WTC11 (cell line): Measurements from ENCODE around the gene CD5L. TPM values are rescaled to one million over a fixed set of nuclear protein-coding genes. Genes with fewer than 3 reads are reported as not detected.

Source experiments
- ATAC-seq: fragments of 200-7000 bp; cut with Tn5 transposase; 2 replicates; pipeline ENCODE4 v1.10.0; 2021; ENCODE audit warnings: mild to moderate bottlenecking, moderate library complexity
- CTCF ChIA-PET: fragments of 300-600 bp; sonication (Branson Sonifier 250); formaldehyde crosslinking; loops from one replicate; lab custom pipeline; 2021; ENCODE audit warnings: antibody characterized with exemption; lab: Charles Lee
- POLR2A ChIA-PET: fragments of 350-600 bp; sonication (Branson Sonifier 250); formaldehyde crosslinking; loops from one replicate; lab custom pipeline; 2021; ENCODE audit warnings: antibody characterized with exemption; lab: Charles Lee
- DNase-seq: peaks from one replicate; pipeline ENCODE4 v3.0.0; 2021; ENCODE audit warnings: low spot score
- H3K27ac Mint-ChIP-seq: 2 replicates; pipeline ENCODE4 v1.8.0; 2021; ENCODE audit warnings: mixed read lengths
- H3K27me3 Mint-ChIP-seq: 2 replicates; pipeline ENCODE4 v1.8.0; 2021; ENCODE audit warnings: low read depth, mild to moderate bottlenecking, moderate library complexity, mixed read lengths
- H3K36me3 Mint-ChIP-seq: 2 replicates; pipeline ENCODE4 v1.8.0; 2021; ENCODE audit warnings: mixed read lengths
- H3K4me1 Mint-ChIP-seq: 2 replicates; pipeline ENCODE4 v1.8.0; 2022; ENCODE audit warnings: mixed read lengths
- H3K4me3 Mint-ChIP-seq: 2 replicates; pipeline ENCODE4 v1.8.0; 2021; ENCODE audit warnings: mild to moderate bottlenecking, moderate library complexity, mixed read lengths
- H3K9me3 Mint-ChIP-seq: 2 replicates; pipeline ENCODE4 v1.8.0; 2021; ENCODE audit warnings: mixed read lengths
- CREM ChIP-seq: sonication (generic); formaldehyde crosslinking; IDR thresholded peaks from 2 replicates; pipeline ENCODE4 v1.8.1; 2022; ENCODE audit warnings: mild to moderate bottlenecking, missing genetic modification reagents, moderate library complexity
- ZNF671 ChIP-seq: fragments of 250-450 bp; sonication (Bioruptor Pico); IDR thresholded peaks from 2 replicates; pipeline ENCODE4 v1.8.0; 2021; ENCODE audit warnings: mild to moderate bottlenecking
- total RNA-seq: library from RNA; stranded (reverse); gene quantifications from 3 replicates; pipeline ENCODE4 v1.2.3, GENCODE V29; 2021
- TF ChIP-seq, protein P1 (sequence below): sonication (generic); formaldehyde crosslinking; IDR thresholded peaks from 2 replicates; pipeline ENCODE4 v1.8.1; 2023; ENCODE audit warnings: mild to moderate bottlenecking, missing genetic modification reagents, moderate library complexity
- TF ChIP-seq, protein P2 (sequence below): sonication (generic); formaldehyde crosslinking; IDR thresholded peaks from 2 replicates; pipeline ENCODE4 v1.8.1; 2023; ENCODE audit warnings: mild to moderate bottlenecking, moderate library complexity, missing genetic modification reagents

CD5L gene
- total RNA-seq, 1 experiment from 2014 or later, result not detected

DNA sequence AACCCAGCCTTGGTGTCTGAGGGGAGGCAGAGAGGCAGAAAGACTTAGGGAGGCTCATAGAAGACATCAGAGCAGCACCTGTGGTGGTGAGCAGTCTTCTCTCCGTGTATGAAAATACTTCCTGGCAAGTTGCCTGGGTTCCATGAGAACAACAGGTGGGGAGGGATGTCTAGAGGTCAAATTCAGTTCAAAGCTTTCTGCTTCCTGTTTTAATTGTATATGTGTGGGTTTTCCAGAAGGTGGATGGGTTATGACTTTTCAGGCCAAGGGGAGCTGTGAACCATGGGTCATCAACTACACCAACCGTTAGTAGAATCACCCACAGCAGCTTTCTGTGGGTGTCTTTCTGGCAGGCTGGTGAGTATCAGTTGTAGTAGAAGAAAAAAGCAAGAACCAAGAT is 60.6 kb downstream of the CD5L start:
- TF ChIP-seq ZNF671 (CRISPR knock-in tag) (no peak), CREM (CRISPR knock-in tag) (no peak)
- TF ChIP-seq, protein P1, sequence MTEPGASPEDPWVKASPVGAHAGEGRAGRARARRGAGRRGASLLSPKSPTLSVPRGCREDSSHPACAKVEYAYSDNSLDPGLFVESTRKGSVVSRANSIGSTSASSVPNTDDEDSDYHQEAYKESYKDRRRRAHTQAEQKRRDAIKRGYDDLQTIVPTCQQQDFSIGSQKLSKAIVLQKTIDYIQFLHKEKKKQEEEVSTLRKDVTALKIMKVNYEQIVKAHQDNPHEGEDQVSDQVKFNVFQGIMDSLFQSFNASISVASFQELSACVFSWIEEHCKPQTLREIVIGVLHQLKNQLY (CRISPR knock-in tag), result no peak
- TF ChIP-seq, protein P2, sequence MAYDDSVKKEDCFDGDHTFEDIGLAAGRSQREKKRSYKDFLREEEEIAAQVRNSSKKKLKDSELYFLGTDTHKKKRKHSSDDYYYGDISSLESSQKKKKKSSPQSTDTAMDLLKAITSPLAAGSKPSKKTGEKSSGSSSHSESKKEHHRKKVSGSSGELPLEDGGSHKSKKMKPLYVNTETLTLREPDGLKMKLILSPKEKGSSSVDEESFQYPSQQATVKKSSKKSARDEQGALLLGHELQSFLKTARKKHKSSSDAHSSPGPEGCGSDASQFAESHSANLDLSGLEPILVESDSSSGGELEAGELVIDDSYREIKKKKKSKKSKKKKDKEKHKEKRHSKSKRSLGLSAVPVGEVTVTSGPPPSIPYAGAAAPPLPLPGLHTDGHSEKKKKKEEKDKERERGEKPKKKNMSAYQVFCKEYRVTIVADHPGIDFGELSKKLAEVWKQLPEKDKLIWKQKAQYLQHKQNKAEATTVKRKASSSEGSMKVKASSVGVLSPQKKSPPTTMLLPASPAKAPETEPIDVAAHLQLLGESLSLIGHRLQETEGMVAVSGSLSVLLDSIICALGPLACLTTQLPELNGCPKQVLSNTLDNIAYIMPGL (CRISPR knock-in tag), result no peak
- H3K27ac Mint-ChIP-seq, result no peak overlapping the region
- ATAC-seq (no peak), DNase-seq (no peak)
- peaks cover 11% of the 10 kb centered on the region for H3K4me1 Mint-ChIP-seq
- H3K27me3 Mint-ChIP-seq, result no peaks in the 10 kb centered on the region
- no peaks in the 10 kb centered on the region for H3K36me3 Mint-ChIP-seq
- 0 out of 2 replicates have a peak, but pooled peaks cover 4% of the 10 kb centered on the region for H3K9me3 Mint-ChIP-seq
- H3K4me3 Mint-ChIP-seq, result no peak overlapping the region
- POLR2A ChIA-PET, result no interaction called here
- CTCF ChIA-PET, result interaction anchor here (0.7 kb wide), 1 partner anchor 100 kb away, joined by 4 read pairs; no protein-coding TSS in a partner anchor

Other genes starting within 250 kb of the CD5L start
- gene FCRL4, start 243.7 kb downstream of the CD5L start, total RNA-seq, result not detected in 3 replicates
- not detected in 3 replicates for gene FCRL3, start 141.0 kb downstream of the CD5L start, total RNA-seq
- not detected in 3 replicates for gene FCRL2, start 64.7 kb downstream of the CD5L start, total RNA-seq
- not detected in 3 replicates for gene FCRL1, start 21.7 kb downstream of the CD5L start, total RNA-seq
- gene KIRREL1, start 151.8 kb upstream of the CD5L start, total RNA-seq, result 32.8 to 42.4 TPM (median 32.9 TPM) in 3 replicates